DND-41 (cell line): ENCODE results near the gene PNKP.

Experiments used
- EZH2 ChIP-seq: IDR thresholded peaks from 3 replicates; pipeline ENCODE4 v1.6.1; 2012; ENCODE audit warnings: borderline replicate concordance, low read depth, mild to moderate bottlenecking, moderate library complexity, low read length, inconsistent platforms; ENCODE audit not compliant: severe bottlenecking
- TF ChIP-seq, protein P1 (sequence below): IDR thresholded peaks from 2 replicates; pipeline ENCODE4 v1.5.1; 2012; ENCODE audit warnings: borderline replicate concordance, low read length, moderate library complexity, mild to moderate bottlenecking; ENCODE audit not compliant: poor library complexity, severe bottlenecking; ENCODE audit errors: extremely low read depth

DNA sequence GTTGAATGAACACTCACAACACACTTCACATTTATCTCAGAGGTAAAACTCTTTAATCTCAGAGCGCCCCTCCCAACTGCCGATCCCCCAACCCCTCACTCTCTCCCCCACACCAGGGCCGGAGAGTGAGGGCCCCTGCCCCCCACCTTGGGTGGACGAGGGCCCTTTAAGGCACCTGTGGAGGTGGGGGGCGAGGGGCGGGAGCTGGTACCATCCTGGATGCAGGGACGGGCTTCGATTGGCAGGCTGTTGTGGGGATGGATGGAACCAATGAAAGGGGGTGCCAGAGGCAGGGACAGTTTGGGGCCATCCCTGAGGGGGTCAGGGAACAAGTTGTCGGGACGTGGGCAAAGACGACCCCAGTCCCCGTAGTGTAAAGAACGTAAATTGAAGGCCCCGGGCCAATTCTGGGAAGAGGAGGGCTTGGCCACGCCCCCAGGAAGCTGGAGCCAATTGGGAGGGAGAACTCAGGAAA lies 1.7 kb upstream of the PNKP start:
- TF ChIP-seq, protein P1, sequence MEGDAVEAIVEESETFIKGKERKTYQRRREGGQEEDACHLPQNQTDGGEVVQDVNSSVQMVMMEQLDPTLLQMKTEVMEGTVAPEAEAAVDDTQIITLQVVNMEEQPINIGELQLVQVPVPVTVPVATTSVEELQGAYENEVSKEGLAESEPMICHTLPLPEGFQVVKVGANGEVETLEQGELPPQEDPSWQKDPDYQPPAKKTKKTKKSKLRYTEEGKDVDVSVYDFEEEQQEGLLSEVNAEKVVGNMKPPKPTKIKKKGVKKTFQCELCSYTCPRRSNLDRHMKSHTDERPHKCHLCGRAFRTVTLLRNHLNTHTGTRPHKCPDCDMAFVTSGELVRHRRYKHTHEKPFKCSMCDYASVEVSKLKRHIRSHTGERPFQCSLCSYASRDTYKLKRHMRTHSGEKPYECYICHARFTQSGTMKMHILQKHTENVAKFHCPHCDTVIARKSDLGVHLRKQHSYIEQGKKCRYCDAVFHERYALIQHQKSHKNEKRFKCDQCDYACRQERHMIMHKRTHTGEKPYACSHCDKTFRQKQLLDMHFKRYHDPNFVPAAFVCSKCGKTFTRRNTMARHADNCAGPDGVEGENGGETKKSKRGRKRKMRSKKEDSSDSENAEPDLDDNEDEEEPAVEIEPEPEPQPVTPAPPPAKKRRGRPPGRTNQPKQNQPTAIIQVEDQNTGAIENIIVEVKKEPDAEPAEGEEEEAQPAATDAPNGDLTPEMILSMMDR: no peak
- TF ChIP-seq EZH2: no peak
